Activated T-cell treated with anti-CD3 and anti-CD28 coated beads for 24 hours (primary cell): Measurements from ENCODE around the gene MT1HL1.
"Not testable (repeated sequence)": the region's sequence is repeated elsewhere in the genome, so short reads cannot be mapped to it uniquely, and the experiment has no call there.

ENCODE experiments used
- DNase-seq: peaks from one replicate; pipeline ENCODE4 v3.0.0-alpha.2; 2020; ENCODE audit warnings: low read depth

The MT1HL1 gene

DNA sequence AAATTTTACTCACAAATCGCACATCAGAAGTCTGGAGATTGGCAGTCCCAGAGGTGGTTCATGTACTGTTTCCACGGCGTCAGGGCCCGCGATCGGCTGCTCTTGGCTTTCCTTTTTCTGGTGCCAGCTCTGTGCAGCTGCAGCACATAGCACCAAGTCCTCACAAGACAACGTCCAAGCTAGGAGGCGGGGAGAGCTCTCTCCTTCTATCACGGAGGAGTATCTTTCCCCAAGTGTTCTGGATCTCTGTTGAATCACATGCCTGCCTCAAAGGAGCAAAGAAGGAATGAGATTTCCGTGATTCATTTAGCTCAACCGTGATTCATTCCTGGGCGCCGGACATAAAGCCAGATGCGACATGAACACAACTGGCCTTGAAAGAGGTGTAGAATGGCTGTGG is 25.5 kb downstream of the MT1HL1 start:
- DNase-seq, result no peak

DNA sequence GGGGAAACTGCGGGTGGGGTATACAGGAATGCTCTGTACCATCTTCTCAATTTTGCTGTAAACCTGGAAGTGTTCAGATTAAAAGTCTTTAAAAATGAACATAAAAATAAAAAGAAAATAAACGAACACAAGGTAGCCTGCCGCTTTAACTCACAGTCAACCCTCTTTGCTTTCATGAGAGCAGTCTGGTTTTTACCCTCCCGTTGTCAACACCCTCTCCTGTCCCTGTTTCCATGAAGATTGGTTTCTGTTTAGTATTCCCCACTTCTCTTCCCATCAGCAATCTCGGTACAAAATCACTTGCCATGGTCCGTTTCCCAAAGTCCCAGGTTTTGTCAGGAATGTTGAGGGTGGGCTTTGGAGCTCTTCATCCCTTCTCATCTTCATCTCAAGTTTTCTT is 28.8 kb downstream of the MT1HL1 start:
- no peak for DNase-seq

- not testable (repeated sequence) for DNase-seq
Measured at GRCh38 chr1:236974025-236974424, 30.2 kb downstream of the MT1HL1 start.

DNA sequence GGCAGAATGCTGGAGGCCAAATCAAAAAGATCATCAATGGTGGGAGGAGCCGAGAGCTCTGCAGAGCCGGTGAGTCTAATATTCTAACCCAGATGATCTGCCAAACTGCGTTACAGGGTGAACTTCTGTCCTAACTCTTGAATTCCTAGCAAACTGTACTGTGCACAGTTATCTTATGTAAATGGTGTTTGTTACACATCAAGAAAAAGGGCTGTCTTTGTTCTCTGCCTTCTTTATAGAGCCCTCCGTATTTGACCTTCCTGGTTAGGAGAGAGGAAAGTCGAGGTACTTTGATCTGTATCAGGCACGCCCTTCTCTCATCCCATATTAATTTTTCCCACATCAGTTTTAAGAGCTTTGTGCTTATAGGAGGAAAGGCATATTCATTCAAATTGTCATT is 37.6 kb downstream of the MT1HL1 start:
- DNase-seq, result no peak

DNA sequence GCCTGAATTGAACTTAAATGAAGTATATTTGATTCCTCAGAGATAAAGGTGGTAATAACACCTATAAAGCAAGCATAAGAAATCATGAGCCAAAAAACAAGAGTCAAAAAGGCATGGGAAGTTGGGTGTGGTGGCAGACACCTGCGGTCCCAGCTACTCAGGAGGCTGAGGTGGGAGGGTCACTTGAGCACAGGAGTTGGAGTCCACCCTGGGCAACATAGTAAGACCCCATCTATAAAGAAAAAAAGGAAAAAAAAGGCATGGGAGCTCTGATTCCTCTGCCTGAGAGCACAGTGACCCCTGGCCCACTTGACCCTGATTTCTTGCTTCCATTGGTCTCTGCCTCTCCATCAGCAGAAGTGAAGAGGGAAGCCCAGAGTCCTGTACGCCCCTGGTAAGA is 40.3 kb downstream of the MT1HL1 start:
- no peak for DNase-seq

- DNase-seq, result no peak
Measured at GRCh38 chr1:236959112-236959511, 45.1 kb downstream of the MT1HL1 start.

DNA sequence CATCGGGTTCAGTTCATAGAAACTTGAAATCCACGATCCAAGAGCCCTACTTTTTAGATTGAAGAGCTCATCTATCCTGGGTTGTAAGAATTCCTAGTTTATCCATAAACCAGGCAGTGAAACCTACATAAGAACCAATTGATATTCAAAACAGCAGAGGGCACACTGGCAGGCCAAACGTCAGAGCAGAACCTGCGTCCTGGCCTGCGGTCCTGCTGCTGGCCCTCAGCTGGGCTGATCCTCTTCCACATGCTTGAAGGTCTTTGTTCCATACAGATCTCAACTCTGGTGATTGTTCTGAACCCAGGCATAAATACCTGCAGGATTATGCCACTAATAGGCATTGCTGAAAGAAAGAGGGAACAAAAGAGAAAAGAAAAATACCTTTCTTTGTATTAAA is 47.0 kb downstream of the MT1HL1 start:
- DNase-seq, result no peak
